Esophagus squamous epithelium (tissue), 5 donors: ENCODE measurements around the gene MUC22. TPM values are rescaled to one million over a fixed set of nuclear protein-coding genes. Genes with fewer than 3 reads are reported as not detected.

Experiments
- DNase-seq: peaks from one replicate; lab custom pipeline; 2025; lab: John Stamatoyannopoulos, UW
- H3K27ac ChIP-seq, 4 donors: fragments of 200-600 bp; sonication (generic); one replicate each; pipeline ENCODE4 v1.5.1; 2016 to 2019; ENCODE audit warnings: mild to moderate bottlenecking in 1 of 4
- H3K27me3 ChIP-seq, 4 donors: fragments of 200-600 bp; sonication (generic); 1 replicate in 3 of 4; 2 replicates in 1 of 4; pipeline versions ENCODE4 v1.5.1 to v1.6.0; 2017 to 2021; ENCODE audit warnings: antibody characterized with exemption in 1 of 4
- H3K36me3 ChIP-seq, 3 donors: fragments of 200-600 bp; sonication (generic); one replicate each; pipeline ENCODE4 v1.5.1; 2016 to 2019
- H3K4me1 ChIP-seq, 3 donors: fragments of 200-600 bp; sonication (generic); one replicate each; pipeline ENCODE4 v1.5.1; 2017 to 2019
- H3K4me3 ChIP-seq, 4 donors: fragments of 200-600 bp; sonication (generic); 1 replicate in 3 of 4; 2 replicates in 1 of 4; pipeline ENCODE4 v1.5.1; 2016 to 2019; ENCODE audit warnings: mild to moderate bottlenecking in 2 of 4, moderate library complexity in 1 of 4
- H3K9me3 ChIP-seq, 3 donors: fragments of 200-600 bp; sonication (generic); one replicate each; pipeline ENCODE4 v1.5.1; 2016 to 2019
- POLR2A ChIP-seq, 4 donors: fragments of 450-650 bp; IDR thresholded peaks; one replicate each; pipeline ENCODE4 v1.6.1; 2017; ENCODE audit warnings: antibody characterized with exemption in 4 of 4, mild to moderate bottlenecking in 4 of 4, moderate library complexity in 3 of 4
- WGBS, 2 donors: methylation state at CpG; one replicate each; pipeline ENCODE4 v1.1.5; 2018; 5-methylcytosine and 5-hydroxymethylcytosine counted together
- intact Hi-C: fragments of 100-400 bp; cut with DNase I; formaldehyde crosslinking; loops from one replicate; pipeline ENCODE4 v1.15.0; 2022
- total RNA-seq, 4 donors: library from RNA; depleted of rRNA; stranded (reverse); fragments of >200 nt; gene quantifications; one replicate each; pipeline ENCODE4 v1.1.0, GENCODE V29; 2016
- TF ChIP-seq, protein P1 (sequence below), 6 experiments: fragments of 450-650 bp in 4 of 6; fragments of 200-600 bp in 2 of 6; sonication (generic) in 2 of 6; IDR thresholded peaks; one replicate each; pipeline ENCODE4 v1.5.1; 2016 to 2019; ENCODE audit warnings: antibody characterized with exemption in 6 of 6, mild to moderate bottlenecking in 4 of 6, moderate library complexity in 4 of 6
- donor health status: DM: yes; HTN: yes; CAD: no.

MUC22 gene
- total RNA-seq: 10 to 100 TPM in 1 of 4 donors, 1 to 10 TPM in 3; 4.1 to 10.1 (median 7.6) TPM

DNA sequence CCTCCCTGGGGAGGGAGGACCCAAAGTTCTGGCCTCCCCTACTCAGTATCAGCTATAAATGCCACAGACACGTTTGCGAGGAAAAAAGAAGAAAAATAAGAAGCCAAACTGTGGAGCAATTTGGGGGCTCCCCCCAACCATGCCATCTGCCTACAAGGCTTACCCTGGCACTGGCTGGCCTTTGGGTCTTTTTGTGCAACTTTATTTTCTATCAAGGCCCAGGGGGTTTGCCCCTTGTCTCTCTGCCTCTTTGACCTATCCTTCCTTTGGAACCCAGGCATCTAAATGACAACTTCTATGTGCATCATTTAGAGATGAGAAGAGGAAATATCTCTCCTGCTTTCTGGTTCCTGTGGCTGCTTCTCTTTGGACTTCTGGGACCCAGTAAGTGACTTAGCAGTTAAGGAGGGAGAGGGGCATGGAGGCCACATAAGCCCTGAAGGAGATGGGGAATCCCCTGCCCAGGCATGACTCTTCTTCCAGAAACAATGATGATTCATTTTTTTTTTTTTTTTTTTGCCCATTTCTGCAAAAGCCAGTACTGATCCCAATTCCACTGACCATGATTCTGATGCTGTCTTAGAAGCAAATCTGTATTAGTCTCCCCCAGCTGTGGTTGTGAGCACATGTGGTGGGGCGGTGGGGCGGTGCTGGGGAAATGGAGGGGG is at the start of gene MUC22:
TSS of gene MUC22 (plus strand) at position 82 of the 668 bp plus-strand sequence. CDS start at position 315, 233 bp downstream.
- Histone ChIP-seq H3K27me3 (peaks cover 0 to 24% (median 0%) of the 10 kb centered on the region in 4 donors), H3K27ac (peak within 1 kb of the TSS in 1 of 4 donors; percentile 33), H3K4me1 (peaks cover 3 to 31% (median 4%) of the 10 kb centered on the region in 3 donors), H3K4me3 (no peak within 1 kb of the TSS), H3K9me3 (no peaks in the 10 kb centered on the region), H3K36me3 (no peaks in the 10 kb centered on the region)
- WGBS, 2 donors: 79 to 80% methylated on average over 3 to 4 of the region's 4 CpGs
- intact Hi-C loops: no loop called here
- TF ChIP-seq, protein P1, sequence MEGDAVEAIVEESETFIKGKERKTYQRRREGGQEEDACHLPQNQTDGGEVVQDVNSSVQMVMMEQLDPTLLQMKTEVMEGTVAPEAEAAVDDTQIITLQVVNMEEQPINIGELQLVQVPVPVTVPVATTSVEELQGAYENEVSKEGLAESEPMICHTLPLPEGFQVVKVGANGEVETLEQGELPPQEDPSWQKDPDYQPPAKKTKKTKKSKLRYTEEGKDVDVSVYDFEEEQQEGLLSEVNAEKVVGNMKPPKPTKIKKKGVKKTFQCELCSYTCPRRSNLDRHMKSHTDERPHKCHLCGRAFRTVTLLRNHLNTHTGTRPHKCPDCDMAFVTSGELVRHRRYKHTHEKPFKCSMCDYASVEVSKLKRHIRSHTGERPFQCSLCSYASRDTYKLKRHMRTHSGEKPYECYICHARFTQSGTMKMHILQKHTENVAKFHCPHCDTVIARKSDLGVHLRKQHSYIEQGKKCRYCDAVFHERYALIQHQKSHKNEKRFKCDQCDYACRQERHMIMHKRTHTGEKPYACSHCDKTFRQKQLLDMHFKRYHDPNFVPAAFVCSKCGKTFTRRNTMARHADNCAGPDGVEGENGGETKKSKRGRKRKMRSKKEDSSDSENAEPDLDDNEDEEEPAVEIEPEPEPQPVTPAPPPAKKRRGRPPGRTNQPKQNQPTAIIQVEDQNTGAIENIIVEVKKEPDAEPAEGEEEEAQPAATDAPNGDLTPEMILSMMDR (IDR thresholded peaks at IDR 0.05): no peak
- TF ChIP-seq POLR2A (IDR thresholded peaks at IDR 0.05): no peak
- DNase-seq: no peak

DNA sequence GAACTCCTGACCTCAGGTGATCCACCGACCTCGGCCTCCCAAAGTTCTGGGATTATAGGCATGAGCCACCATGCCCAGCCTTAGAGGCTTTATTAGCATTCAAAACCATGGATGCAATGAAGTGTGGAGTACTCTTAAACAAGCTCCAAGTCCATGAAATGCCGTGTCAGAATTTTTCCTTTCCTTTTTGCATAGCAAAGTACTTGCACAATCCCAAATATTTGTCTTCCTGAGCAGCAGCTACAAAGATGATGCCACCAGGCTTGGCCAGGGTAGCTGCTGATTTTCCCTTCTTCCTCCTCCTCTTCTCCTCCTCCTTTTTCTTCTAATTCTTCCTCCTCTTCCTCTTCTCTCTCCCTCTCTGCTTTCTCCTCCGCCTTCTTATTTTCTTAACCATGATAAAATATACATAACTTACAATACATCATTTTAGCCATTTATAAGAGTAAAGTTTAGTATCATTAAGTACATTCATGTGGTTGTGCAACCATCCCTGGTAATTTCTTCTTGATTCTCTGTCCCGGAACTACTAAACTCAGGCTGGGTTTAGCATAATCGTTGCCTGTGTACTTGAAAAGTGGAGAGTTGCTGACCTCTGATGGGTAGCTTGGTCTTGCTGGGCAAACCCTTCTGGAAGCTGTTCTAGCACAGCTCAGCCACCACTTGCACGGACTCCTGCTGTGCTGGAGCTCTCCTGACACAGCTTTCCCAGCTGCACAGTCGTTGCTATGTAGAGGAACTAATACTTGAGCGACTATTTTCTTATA is 49.2 kb upstream of the MUC22 start:
- H3K36me3 ChIP-seq: no peaks in the 10 kb centered on the region
- no peaks in the 10 kb centered on the region for H3K9me3 ChIP-seq
- TF ChIP-seq POLR2A (IDR thresholded peaks at IDR 0.05): no peak
- TF ChIP-seq, protein P1 (IDR thresholded peaks at IDR 0.05): no peak
- DNase-seq: no peak
- H3K4me1 ChIP-seq: peaks cover 0 to 45% (median 1%) of the 10 kb centered on the region in 3 donors
- H3K27me3 ChIP-seq: peaks cover 0 to 10% (median 0%) of the 10 kb centered on the region in 4 donors
- peak overlapping the region in 2 of 4 donors; percentile 58 to 80 for H3K27ac ChIP-seq
- H3K4me3 ChIP-seq: no peak overlapping the region
- 65 to 67% methylated on average over 9 of the region's 9 CpGs for WGBS, 2 donors
- intact Hi-C loops: no loop called here

DNA sequence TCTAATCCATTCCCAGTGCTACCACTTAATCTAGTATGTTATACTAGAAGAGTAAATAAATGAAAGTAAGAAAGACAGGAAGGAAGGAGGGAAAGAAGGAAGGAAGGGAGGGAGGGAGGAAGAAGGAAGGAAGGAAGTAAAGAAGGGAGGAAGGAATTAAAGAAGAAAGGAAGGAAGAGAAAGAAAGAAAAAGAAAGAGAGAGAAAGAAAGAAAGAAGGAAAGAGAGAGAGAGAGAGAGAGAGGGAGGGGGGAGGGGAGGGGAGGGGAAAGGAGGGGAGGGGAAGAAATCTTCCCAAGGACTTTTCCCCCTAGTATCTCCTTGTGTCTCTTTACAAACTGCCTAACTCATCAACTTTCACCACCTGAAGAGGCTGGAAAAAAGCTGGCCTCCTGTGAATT is 47.6 kb upstream of the MUC22 start:
- H3K4me3 ChIP-seq: no peak overlapping the region
- peak overlapping the region in 2 of 4 donors; percentile 58 to 80 for H3K27ac ChIP-seq
- DNase-seq: no peak
- no peaks in the 10 kb centered on the region for H3K9me3 ChIP-seq
- H3K4me1 ChIP-seq: peaks cover 0 to 39% (median 0%) of the 10 kb centered on the region in 3 donors
- no peaks in the 10 kb centered on the region for H3K36me3 ChIP-seq
- H3K27me3 ChIP-seq: peaks cover 0 to 7% (median 0%) of the 10 kb centered on the region in 4 donors
- intact Hi-C loops: no loop called here
- no peak for TF ChIP-seq POLR2A (IDR thresholded peaks at IDR 0.05)

DNA sequence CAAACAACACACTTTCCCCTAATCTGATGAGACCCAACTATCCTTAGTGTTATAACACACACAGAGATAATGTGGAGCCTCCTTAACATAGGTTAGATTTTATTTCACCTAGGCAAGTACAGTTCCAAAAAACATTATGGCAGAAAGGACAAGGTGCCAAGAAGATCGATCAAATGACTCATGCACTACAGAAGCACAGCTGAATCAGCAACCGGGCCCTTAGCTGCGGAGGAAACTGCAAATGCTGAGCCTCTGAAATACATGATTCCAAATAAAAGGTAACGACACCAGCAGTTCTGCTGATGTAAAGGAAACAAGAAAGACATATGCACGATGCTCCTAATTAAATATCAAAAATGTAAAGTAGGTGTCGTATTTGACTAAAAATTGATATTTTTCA is 46.6 kb upstream of the MUC22 start:
- H3K36me3 ChIP-seq: no peaks in the 10 kb centered on the region
- no peak overlapping the region for H3K4me3 ChIP-seq
- TF ChIP-seq POLR2A (IDR thresholded peaks at IDR 0.05): no peak
- TF ChIP-seq, protein P1 (IDR thresholded peaks at IDR 0.05): no peak
- H3K27ac ChIP-seq: peak overlapping the region in 2 of 4 donors; percentile 48 to 62
- H3K4me1 ChIP-seq: peaks cover 0 to 39% (median 0%) of the 10 kb centered on the region in 3 donors
- peaks cover 0 to 3% (median 0%) of the 10 kb centered on the region in 4 donors for H3K27me3 ChIP-seq
- intact Hi-C loops: no loop called here
- no peak for DNase-seq
- no peaks in the 10 kb centered on the region for H3K9me3 ChIP-seq
- 33 to 43% methylated on average over 6 of the region's 6 CpGs for WGBS, 2 donors

DNA sequence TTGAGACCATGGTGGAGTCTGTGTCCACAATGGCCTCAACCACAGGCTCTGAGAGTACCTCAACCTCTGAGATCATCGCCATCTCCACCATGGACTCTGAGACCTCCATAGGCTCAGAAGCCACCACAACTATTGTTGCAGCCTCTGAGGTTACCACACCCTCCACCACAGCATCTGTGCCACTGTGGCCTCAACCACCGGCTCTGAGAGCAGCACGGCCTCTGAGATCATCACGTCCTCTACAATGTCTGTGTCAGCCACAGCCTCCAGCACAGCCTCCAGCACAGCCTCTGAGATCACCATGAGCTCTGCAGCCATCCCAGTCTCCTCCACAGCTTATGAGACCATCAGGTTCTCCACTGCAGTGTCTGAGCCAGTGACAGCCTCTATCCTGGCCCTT is 46.2 kb upstream of the MUC22 start:
- Histone ChIP-seq H3K27me3 (no peaks in the 10 kb centered on the region), H3K4me3 (no peak overlapping the region), H3K4me1 (peaks cover 0 to 39% (median 0%) of the 10 kb centered on the region in 3 donors), H3K9me3 (no peaks in the 10 kb centered on the region), H3K27ac (peak overlapping the region in 2 of 4 donors; percentile 48 to 62), H3K36me3 (no peaks in the 10 kb centered on the region)
- DNase-seq: no peak
- TF ChIP-seq, protein P1 (IDR thresholded peaks at IDR 0.05): no peak
- TF ChIP-seq POLR2A (IDR thresholded peaks at IDR 0.05): no peak
- intact Hi-C loops: no loop called here
- WGBS, 2 donors: 78 to 80% methylated on average over 4 of the region's 4 CpGs
